Measurements from ENCODE around the gene CDC42EP3. TPM values are rescaled to one million over a fixed set of nuclear protein-coding genes. Genes with fewer than 3 reads are reported as not detected.

CDC42EP3 gene
- total and polyA plus RNA-seq, 8 donors, result 6.7 to 89.7 (median 17.2) TPM

DNA sequence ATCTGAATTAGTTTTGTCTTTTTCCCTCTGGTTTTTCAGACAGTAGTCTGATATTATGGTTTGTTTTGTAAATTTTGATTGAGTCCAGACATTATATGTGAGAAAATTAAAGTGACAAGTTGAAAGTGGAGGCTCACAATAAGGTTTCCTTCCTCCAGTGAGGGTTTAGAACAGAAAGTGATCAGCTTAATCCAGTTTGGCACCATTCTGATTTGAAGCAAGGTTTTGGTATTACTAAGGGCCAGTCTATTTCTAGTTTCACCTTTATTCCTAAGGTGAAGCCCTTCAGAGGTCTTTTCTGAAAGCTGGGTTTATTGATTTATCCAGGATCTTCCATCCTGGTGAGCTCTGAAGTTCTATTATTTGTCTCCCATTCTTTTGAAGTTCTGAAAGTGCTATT is 68.7 kb downstream of the CDC42EP3 start:
- Histone ChIP-seq H3K9me3 (peaks cover 0 to 8% (median 0%) of the 10 kb centered on the region in 4 donors), H3K27ac (no peak overlapping the region), H3K4me1 (peaks cover 0 to 4% (median 0%) of the 10 kb centered on the region in 4 donors), H3K27me3 (no peaks in the 10 kb centered on the region), H3K36me3 (no peaks in the 10 kb centered on the region), H3K4me3 (no peak overlapping the region)
- no peak for DNase-seq
- no peak for TF ChIP-seq POLR2A (IDR thresholded peaks at IDR 0.05)
- no peak for TF ChIP-seq POLR2AphosphoS5 (IDR thresholded peaks at IDR 0.05)
- no peak for TF ChIP-seq EP300 (IDR thresholded peaks at IDR 0.05)
- TF ChIP-seq, protein P1, sequence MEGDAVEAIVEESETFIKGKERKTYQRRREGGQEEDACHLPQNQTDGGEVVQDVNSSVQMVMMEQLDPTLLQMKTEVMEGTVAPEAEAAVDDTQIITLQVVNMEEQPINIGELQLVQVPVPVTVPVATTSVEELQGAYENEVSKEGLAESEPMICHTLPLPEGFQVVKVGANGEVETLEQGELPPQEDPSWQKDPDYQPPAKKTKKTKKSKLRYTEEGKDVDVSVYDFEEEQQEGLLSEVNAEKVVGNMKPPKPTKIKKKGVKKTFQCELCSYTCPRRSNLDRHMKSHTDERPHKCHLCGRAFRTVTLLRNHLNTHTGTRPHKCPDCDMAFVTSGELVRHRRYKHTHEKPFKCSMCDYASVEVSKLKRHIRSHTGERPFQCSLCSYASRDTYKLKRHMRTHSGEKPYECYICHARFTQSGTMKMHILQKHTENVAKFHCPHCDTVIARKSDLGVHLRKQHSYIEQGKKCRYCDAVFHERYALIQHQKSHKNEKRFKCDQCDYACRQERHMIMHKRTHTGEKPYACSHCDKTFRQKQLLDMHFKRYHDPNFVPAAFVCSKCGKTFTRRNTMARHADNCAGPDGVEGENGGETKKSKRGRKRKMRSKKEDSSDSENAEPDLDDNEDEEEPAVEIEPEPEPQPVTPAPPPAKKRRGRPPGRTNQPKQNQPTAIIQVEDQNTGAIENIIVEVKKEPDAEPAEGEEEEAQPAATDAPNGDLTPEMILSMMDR (IDR thresholded peaks at IDR 0.05), result no peak
- intact Hi-C loops (cut with DNase I; ENCODE audit: low total_unique reads), result no loop called here

DNA sequence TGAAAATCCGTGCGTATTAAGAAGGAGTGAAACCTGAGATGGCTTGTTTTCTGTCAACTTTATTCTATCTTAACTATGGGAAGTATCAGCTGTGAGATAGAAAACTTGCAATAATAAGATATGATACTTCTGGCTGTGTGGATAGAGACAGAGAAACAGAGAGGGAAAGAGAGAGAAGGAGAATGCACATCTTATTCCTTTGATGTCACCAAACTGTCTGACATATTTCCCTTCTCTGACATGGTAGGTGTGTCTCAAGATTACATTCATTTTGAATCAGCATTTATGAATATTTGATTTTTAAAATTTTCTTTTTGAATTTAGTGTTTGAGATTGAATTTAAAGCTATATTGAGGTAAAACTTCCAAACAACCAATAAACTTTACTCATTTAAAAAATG is 69.4 kb downstream of the CDC42EP3 start:
- Histone ChIP-seq H3K4me1 (peaks cover 0 to 4% (median 0%) of the 10 kb centered on the region in 4 donors), H3K27me3 (no peaks in the 10 kb centered on the region), H3K27ac (no peak overlapping the region), H3K9me3 (peaks cover 0 to 8% (median 0%) of the 10 kb centered on the region in 4 donors), H3K36me3 (no peaks in the 10 kb centered on the region), H3K4me3 (no peak overlapping the region)
- DNase-seq, result no peak
- 52 to 80% (median 72%) methylated on average over 2 of the region's 2 CpGs for WGBS, 5 donors
- intact Hi-C loops (cut with DNase I; ENCODE audit: low total_unique reads), result no loop called here
- TF ChIP-seq POLR2AphosphoS5 (IDR thresholded peaks at IDR 0.05) (no peak), EP300 (IDR thresholded peaks at IDR 0.05) (no peak), POLR2A (IDR thresholded peaks at IDR 0.05) (no peak)
- TF ChIP-seq, protein P1 (IDR thresholded peaks at IDR 0.05), result no peak

DNA sequence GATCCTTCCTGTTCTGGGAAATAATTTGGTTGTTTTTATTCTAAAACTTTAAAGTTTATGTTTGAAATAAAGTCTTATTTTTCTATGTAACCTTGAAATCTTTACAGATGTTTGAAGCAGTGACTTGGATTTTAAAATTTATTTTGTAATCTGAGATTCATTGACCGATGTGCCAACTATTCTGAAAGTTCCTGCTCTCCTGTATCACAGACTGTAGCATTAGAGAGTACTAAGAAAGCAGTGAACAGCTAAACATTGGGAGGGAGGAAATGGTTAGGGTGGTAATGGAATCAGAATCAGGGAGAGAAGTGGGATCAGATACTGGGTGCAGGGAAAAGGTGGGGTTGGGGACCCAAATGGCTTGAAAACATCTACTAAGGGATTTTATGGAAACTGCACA is 69.9 kb downstream of the CDC42EP3 start:
- DNase-seq, result no peak
- H3K36me3 ChIP-seq, result no peaks in the 10 kb centered on the region
- H3K27ac ChIP-seq, result no peak overlapping the region
- 33 to 63% (median 55%) methylated on average over 1 of the region's 1 CpG for WGBS, 5 donors
- no peak for TF ChIP-seq POLR2AphosphoS5 (IDR thresholded peaks at IDR 0.05)
- TF ChIP-seq EP300 (IDR thresholded peaks at IDR 0.05), result no peak
- no peak for TF ChIP-seq POLR2A (IDR thresholded peaks at IDR 0.05)
- TF ChIP-seq, protein P1 (IDR thresholded peaks at IDR 0.05), result no peak
- H3K4me1 ChIP-seq, result peaks cover 0 to 4% (median 0%) of the 10 kb centered on the region in 4 donors
- intact Hi-C loops (cut with DNase I; ENCODE audit: low total_unique reads), result no loop called here
- no peak overlapping the region for H3K4me3 ChIP-seq
- H3K27me3 ChIP-seq, result no peaks in the 10 kb centered on the region
- peaks cover 0 to 8% (median 0%) of the 10 kb centered on the region in 4 donors for H3K9me3 ChIP-seq

DNA sequence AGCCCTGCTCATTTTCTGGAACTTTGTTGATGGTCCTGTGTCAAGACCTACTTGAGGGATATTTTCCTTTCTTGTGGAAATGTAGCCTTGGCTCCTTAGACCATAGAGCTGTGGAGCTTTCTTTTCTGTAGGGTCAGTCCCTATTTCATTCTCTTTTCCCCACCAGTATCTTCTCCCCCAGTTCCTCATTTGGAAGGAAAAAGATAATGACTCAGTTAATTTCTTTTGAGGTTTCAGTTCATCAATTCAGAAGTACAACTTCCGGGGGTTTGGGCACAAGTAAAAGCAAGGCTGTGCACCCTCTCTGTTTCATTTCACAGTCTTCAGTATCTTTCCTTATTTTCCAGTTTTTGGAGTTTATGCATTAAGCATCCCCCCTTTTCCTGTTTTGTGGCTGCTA is 70.7 kb downstream of the CDC42EP3 start:
- TF ChIP-seq POLR2A (IDR thresholded peaks at IDR 0.05) (no peak), POLR2AphosphoS5 (IDR thresholded peaks at IDR 0.05) (no peak), EP300 (IDR thresholded peaks at IDR 0.05) (no peak)
- TF ChIP-seq, protein P1 (IDR thresholded peaks at IDR 0.05), result no peak
- H3K9me3 ChIP-seq, result peaks cover 0 to 8% (median 0%) of the 10 kb centered on the region in 4 donors
- H3K36me3 ChIP-seq, result no peaks in the 10 kb centered on the region
- intact Hi-C loops (cut with DNase I; ENCODE audit: low total_unique reads), result no loop called here
- 63 to 91% (median 76%) methylated on average over 1 of the region's 1 CpG for WGBS, 5 donors
- H3K4me3 ChIP-seq, result peak overlapping the region in 1 of 4 donors; percentile 19
- DNase-seq, result no peak
- H3K27me3 ChIP-seq, result no peaks in the 10 kb centered on the region
- H3K27ac ChIP-seq, result peak overlapping the region in 2 of 5 donors; percentile 41 to 48
- peaks cover 0 to 4% (median 0%) of the 10 kb centered on the region in 4 donors for H3K4me1 ChIP-seq

Data from stomach (tissue), 9 donors.